GM10248 (cell line): ENCODE data around the gene GALNT9.

Experiments used
- CTCF ChIA-PET: fragments of 300-600 bp; sonication (Branson Sonifier 250); formaldehyde crosslinking; extraction: SDS; loops from one replicate; lab custom pipeline; 2021; ENCODE audit warnings: antibody characterized with exemption; lab: Yijun Ruan, JAX
- POLR2A ChIA-PET: fragments of 350-650 bp; sonication (Branson Sonifier 250); formaldehyde crosslinking; extraction: SDS; loops from one replicate; lab custom pipeline; 2020; ENCODE audit warnings: antibody characterized with exemption; lab: Yijun Ruan, JAX
- DNase-seq: peaks from one replicate; pipeline ENCODE4 v3.0.0; 2012; ENCODE audit errors: extremely low spot score
- CTCF ChIP-seq: IDR thresholded peaks from 2 replicates; pipeline ENCODE4 v1.5.1; 2012; ENCODE audit warnings: mild to moderate bottlenecking, low read depth; ENCODE audit errors: extremely low read depth, missing control alignments, control extremely low read depth

GALNT9 gene

GRCh38 chr12:132316497-132317232 is 12.7 kb downstream of the GALNT9 start:
- no peak for TF ChIP-seq CTCF
- POLR2A ChIA-PET: no interaction called here
- CTCF ChIA-PET: interaction anchor here (1.3 kb wide), 1 partner anchor 13 kb away, joined by 3 read pairs; the partner anchor contains the start of gene GALNT9

DNA sequence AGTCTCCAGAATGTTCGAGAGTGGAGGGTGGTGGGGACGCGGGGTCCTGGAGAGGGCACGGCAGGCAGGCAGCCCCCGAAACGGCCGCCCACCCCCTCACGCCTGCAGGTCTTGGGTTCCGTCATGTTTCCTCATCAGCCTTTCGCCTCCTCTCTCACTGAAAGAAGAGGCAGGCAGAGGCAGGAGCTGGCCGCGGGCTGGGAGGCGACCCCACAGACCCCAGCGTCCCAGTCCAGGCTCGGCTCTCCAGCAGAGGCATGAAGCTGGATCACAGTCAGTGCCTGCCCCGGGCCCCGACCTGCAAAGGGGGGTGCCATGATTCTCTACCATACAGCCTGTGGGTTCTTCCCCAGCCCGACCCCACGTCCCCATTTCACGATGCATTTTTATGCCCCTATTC is 13.4 kb downstream of the GALNT9 start:
- CTCF ChIA-PET: no interaction called here
- TF ChIP-seq CTCF: no peak
- DNase-seq: no peak
- POLR2A ChIA-PET: no interaction called here

More at GRCh38 chr12:132316497-132317232, 12.7 kb downstream of the GALNT9 start:
- no peak for DNase-seq

GRCh38 chr12:132315507-132315906 is 13.9 kb downstream of the GALNT9 start:
- no peak for DNase-seq
- ChIA-PET CTCF (no interaction called here), POLR2A (no interaction called here)
- TF ChIP-seq CTCF: no peak

- no peak for DNase-seq
- CTCF ChIA-PET: no interaction called here
- POLR2A ChIA-PET: no interaction called here
- no peak for TF ChIP-seq CTCF
These were observed 14.7 kb downstream of the GALNT9 start for GRCh38 chr12:132314516-132315233.

- POLR2A ChIA-PET: no interaction called here
These were observed 15.4 kb downstream of the GALNT9 start for GRCh38 chr12:132314035-132314434.

GRCh38 chr12:132313182-132313581 is 16.2 kb downstream of the GALNT9 start:
- CTCF ChIA-PET: no interaction called here
- POLR2A ChIA-PET: no interaction called here
- TF ChIP-seq CTCF: no peak
- no peak for DNase-seq

More at GRCh38 chr12:132314035-132314434, 15.4 kb downstream of the GALNT9 start:
- CTCF ChIA-PET: no interaction called here
- DNase-seq: no peak
- TF ChIP-seq CTCF: no peak
